VCaP (cell line): ENCODE results near the gene GGT7.

Source experiments
- H3K27ac ChIP-seq: fragments of 450-650 bp; 2 replicates; pipeline ENCODE4 v1.5.1; 2017
- TF ChIP-seq, protein P1 (sequence below): fragments of 450-650 bp; conservative IDR thresholded peaks from 2 replicates; pipeline ENCODE4 v1.5.1; 2017; ENCODE audit warnings: mild to moderate bottlenecking, moderate library complexity

Gene GGT7

DNA sequence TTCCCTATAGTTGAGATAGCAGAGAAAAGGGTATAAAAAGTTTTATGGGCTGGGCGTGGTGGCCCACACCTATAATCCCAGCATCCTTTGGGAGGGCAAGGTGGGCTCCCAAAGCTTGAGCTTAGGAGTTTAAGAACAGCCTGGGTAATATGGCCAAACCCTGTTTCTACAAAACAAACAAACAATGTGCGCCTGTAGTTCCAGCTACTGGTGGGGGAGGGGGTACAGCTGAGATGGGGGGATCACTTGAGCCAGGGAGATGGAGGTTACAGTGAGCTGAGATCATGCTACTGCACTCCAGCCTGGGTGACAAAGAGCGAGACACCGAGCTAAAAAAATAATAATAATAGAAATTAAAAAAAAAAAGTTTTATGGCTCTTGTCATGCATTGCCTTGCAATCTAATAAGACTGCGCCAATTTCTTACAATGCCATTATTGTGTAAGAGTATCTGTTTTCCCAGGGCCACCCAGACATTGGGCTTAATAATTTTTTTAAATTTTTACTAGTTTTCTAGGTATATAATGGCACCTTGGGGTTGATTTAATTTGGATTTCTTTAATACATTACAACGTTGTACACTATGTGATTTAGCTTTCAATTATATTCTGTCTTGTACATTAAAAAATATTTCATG is 7.7 kb upstream of the GGT7 start:
- peak overlapping the region; percentile 38; the same call in 1 of the 2 replicates for H3K27ac ChIP-seq
- TF ChIP-seq, protein P1, sequence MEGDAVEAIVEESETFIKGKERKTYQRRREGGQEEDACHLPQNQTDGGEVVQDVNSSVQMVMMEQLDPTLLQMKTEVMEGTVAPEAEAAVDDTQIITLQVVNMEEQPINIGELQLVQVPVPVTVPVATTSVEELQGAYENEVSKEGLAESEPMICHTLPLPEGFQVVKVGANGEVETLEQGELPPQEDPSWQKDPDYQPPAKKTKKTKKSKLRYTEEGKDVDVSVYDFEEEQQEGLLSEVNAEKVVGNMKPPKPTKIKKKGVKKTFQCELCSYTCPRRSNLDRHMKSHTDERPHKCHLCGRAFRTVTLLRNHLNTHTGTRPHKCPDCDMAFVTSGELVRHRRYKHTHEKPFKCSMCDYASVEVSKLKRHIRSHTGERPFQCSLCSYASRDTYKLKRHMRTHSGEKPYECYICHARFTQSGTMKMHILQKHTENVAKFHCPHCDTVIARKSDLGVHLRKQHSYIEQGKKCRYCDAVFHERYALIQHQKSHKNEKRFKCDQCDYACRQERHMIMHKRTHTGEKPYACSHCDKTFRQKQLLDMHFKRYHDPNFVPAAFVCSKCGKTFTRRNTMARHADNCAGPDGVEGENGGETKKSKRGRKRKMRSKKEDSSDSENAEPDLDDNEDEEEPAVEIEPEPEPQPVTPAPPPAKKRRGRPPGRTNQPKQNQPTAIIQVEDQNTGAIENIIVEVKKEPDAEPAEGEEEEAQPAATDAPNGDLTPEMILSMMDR, result no peak

DNA sequence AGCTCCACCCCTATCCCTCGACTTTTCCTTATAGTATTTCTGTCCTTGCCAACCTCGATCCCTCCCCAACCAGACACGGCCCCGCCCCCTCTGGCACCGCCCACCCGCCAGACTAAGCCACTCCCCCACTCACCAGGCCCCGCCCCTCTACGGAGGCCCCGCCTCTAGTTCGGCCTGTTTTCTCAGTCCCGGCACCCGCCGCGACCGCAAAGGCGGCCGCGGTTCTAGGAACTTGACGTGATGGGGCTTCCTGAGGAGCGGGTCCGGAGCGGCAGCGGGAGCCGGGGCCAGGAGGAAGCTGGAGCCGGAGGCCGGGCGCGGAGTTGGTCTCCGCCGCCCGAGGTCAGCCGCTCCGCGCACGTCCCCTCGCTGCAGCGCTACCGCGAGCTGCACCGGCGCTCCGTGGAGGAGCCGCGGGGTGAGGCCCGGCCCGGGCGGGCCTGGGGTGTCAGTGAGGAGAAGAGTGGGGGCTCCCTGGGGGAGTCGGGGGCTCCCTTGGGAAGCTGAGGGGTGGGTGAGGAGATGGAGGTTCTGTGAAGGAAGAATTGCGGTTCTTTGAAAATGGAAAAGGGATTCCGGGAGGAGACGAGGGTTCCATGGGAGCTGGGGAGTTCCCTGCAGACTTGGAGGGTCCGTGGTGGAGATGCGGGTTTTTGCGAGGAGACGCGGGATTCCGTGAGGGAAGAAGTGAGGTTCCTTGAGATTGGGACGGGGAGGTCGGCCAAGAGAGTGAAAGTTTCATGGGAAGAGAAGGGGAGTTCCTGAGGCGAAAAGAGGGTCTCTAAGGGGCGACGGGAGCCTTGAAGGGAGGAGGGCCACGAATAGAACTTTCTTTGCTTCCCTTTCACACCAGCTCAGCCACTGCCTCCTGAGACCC is 4.0 kb upstream of the GGT7 start, which contains the start of gene ACSS2:
TSS of gene ACSS2 (plus strand) at position 207 of the 877 bp plus-strand sequence. CDS start at position 241, 34 bp downstream.
- peak within 1 kb of the TSS; percentile 86 for H3K27ac ChIP-seq
- TF ChIP-seq, protein P1, result no peak

DNA sequence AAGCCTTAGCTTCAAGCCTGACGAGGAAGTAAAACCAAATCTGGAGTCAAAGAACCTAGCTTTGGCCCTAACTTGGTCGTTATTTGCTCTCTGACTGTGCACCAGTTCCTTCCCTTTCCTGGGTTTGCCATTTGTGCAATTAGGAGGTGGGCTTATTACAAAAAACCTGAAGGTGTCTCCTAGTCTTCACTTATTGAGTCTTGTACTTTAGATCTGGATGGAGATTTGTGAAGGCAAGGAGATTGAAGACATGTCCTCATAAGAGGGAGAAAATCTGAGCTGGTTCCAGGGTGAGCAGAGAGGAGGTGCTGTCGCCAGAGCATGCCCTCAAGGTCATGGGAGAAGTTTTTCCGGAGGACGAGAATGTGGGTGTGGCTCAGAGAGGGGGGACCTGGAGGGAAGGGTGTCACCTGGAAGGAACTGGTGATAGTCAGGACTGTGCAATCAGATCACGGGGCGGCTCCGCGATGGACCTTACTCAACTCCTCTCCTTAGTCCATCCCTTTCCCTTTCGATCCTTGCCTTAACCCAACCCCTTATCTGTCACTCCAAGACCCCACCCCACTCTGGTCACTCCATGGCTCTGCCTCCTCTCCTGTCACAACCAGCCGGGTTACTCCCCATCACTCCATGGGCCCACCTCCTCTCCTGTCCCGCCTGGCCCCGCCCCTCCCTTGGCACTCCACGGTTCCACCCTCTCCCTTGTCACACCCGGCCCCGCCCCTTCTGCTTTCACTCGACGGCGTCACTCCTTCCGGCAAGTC is 3.2 kb upstream of the GGT7 start:
- H3K27ac ChIP-seq, result peak overlapping the region; percentile 86
- TF ChIP-seq, protein P1, result peak; percentile 28

DNA sequence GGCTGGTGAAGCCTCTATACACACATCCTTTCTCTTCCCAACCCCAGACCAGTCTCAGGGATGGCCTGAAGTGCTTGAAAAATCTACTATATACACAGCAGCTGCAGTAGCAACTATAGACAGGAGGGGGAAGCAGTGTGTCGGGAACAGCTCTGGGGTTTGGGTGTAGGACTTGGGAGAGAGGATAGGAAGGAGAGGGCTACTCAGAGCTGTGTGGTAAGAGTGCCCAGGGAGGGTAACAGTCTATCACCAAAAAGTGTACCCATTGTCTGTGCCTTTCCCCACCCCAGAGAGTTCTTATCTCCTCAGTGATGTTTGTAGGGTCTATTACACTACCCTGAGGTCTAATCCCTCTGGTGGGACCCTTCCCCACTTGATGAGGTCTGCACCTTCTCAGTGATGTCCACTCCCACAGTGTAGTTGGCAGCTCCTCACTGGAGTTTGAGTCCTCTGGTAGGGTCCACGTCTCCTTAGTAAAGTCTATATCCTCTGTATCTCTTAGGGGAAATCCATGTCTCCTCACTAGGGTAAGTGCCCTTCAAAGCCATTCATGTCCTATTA is 1.5 kb upstream of the GGT7 start:
- TF ChIP-seq, protein P1, result peak; percentile 95
- peak overlapping the region; percentile 86; the same call in 1 of the 2 replicates for H3K27ac ChIP-seq

DNA sequence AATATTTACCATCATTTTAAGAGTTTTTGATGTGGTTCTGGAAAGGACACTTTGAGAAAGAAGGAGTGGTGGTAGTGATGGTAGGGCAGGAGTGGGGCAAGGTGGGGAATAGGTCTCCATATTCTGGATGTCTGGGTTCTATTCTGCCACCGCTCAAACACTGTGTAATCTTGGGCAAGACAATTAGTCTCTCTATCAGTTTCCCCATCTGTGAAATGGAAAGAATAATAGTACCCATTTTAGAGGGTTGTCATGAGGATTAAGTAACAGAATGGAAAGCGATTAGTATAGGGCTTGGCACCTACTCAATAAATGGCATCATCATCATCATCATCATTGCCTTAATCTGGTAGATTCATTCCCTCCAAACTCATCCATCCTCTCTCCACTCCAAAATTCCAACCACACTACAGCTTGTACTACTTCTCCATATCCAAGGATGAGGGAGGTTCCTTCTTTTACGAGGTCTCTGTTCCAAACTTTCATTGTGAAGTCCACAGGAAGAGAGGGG is 982 bp upstream of the GGT7 start:
- peak overlapping the region; percentile 72; the same call in 1 of the 2 replicates for H3K27ac ChIP-seq

DNA sequence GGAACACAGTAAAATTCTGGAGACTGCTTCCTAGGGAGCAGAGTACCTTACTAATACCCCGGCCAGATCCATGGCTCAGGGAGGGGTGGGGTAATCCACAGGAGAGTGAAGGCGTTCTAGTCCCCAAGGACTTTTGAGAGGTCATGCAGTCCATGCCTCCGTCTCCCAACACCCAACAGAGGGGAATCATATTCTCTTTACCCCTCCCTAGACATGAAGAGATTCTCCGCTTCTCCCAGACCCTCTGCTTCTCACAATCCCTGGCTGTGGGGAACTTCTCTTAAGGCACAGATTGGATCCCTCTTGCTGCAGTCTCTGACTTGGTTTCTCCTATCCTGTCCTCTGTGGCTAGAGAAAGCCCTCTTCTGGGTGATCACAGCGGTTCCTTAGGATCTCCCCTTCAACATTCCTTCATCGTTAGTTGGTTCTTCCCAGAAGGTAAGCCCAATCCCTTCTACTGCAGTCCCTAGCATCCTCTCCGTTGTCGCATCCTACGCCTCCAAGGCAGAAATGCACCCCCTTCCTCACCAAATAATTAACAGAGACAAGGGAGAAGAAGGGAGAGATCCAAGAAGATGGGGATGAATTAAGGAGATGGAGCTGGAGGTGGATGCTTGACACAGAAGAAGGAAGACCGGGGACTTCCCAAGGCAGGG is 562 bp downstream of the GGT7 start:
- TF ChIP-seq, protein P1, result no peak

More for the DNA sequence above, 982 bp upstream of the GGT7 start:
- TF ChIP-seq, protein P1, result no peak

More for the DNA sequence above, 562 bp downstream of the GGT7 start:
- H3K27ac ChIP-seq, result peak overlapping the region; percentile 72; the same call in 1 of the 2 replicates
